ENCODE data around the gene ATP6V1F. TPM values are rescaled to one million over a fixed set of nuclear protein-coding genes. Genes with fewer than 3 reads are reported as not detected.

The ATP6V1F gene
- total and polyA plus RNA-seq, 2 experiments from 2014 or later, result 96.5 to 243 TPM

DNA sequence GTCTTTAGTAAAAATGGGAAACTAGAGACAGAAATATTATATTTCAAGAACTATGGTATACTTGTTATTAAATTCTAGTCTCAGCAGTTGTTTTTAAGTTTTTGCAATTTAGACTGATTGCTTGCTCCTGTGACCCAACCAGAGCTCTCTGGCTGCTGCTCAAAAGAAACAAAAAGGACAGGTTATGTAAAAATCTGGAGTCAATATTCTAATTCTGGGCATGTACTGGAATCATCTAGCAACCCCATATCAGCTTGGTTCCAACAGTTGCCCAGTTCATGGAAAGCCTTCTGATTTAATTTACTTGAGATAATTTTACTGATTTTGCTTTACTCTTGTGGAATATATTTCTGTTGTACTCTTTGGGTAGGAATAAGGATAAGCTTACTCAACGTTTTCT lies 37.6 kb downstream of the ATP6V1F start:
- Histone ChIP-seq H3K9me2 (ENCODE audit: insufficient read depth) (no peaks in the 10 kb centered on the region), H3K4me2 (ENCODE audit: unreplicated experiment) (no peak overlapping the region), H3K4me3 (no peak overlapping the region), H3K9ac (no peak overlapping the region), H4K20me1 (ENCODE audit: insufficient read depth) (no peaks in the 10 kb centered on the region), H3K9me3 (ENCODE audit: low read depth) (no peaks in the 10 kb centered on the region), H3K79me2 (ENCODE audit: insufficient read depth) (no peaks in the 10 kb centered on the region), H3K27me3 (replicated peaks; ENCODE audit: insufficient read depth) (peaks cover 4% of the 10 kb centered on the region; the same call in 1 of the 2 replicates), H2AFZ (no peak overlapping the region), H3K27ac (no peak overlapping the region), H3F3A (ENCODE audit: insufficient read depth) (peaks cover 8% of the 10 kb centered on the region), H3K36me3 (ENCODE audit: low read depth) (no peaks in the 10 kb centered on the region), H3K4me1 (ENCODE audit: insufficient read depth) (peaks cover 8% of the 10 kb centered on the region)
- TF ChIP-seq EZH2 (IDR thresholded peaks at IDR 0.05; ENCODE audit: insufficient read depth, poor library complexity, severe bottlenecking), result no peak
- TF ChIP-seq EZH2phosphoT487 (IDR thresholded peaks at IDR 0.05; ENCODE audit: insufficient read depth, low read depth), result no peak
- in situ Hi-C loops (cut with MboI), result loop anchor here (10.0 kb wide), 1 partner anchor 195 kb away; no protein-coding TSS in a partner anchor
- no peak for DNase-seq
- 15 to 17% methylated on average over 1 of the region's 1 CpG for WGBS, 2 experiments (ENCODE audit: low coverage in 1 of 2, low lambda C conversion rate in 2 of 2, missing lambda C conversion rate in 2 of 2)

DNA sequence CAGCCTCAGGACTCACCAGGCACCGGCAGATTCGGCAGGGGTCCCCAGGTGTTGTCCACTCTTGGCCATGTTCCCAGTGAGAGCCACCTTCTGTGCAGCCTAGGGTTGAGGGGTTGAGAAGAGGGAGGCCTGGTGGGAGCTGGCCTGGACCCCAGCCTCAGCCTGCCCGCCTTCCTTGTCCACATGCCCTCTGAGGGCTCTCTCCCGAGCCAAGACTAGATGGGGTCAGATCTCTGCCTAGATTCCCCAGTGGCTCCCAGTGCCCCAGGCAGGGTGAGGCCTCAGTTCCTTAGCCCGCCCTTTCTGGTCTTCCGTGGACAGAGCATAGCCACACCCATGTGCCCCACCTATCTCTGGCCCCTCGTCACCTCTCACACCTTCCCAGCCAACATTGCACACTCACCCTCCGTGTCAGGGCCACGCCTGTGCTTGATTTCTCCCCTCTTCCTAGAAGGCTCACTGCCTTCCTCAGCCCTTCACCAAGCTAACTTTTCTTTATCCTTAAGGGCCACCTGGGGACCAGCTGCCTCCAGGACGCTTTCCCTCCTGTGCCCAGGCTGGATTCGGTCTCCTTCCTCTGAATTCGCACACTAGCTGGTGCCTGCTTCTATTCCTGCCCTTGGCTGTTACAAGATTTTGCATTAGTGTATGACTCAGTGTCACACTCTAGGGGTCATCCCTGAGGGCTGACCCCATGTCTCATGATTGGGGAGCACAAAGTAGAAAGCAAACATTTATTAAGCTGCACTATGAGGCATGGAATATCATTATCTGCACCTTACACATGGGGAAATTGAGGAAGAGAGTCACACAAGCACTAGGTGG lies 40.3 kb downstream of the ATP6V1F start:
- 67 to 71% methylated on average over 10 to 12 of the region's 12 CpGs for WGBS, 2 experiments (ENCODE audit: low coverage in 1 of 2, low lambda C conversion rate in 2 of 2, missing lambda C conversion rate in 2 of 2)

DNA sequence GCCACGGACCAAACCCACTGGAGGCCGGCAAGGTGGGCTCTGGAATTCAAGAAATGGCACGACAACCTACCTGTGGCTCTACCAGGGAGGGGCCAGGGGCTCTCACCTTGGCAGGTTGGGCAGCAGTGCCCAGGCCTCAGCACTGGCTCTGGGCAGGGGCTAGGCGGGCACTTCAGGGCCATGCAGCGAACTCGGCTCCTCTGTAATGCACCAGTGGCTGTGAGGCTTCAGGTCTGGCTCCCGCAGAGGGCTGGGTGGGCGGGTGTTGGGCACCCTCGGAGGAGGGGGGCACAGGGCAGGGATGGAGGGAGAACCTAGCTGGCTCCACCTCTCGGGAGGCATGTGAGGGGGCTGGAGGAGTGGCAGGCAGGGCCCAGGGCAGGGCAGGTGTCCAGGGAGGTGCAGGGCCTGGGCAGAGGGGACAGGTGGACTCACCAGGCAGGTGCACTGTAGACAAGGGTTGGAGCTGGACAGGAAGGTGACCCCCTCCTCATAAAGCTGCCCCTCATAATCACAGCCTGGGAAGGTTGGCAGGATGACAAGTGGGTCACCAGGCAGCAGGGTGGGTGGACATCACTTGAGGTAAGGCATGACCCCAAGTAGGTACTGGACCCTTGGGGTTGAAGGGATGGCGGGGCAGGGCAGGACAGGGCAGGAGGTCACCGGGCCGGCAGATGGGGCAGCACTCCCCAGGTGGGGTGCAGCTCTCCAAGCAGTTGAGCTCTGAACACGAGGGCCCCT lies 41.1 kb downstream of the ATP6V1F start:
- no peaks in the 10 kb centered on the region for H3K79me2 ChIP-seq (ENCODE audit: insufficient read depth)
- H4K20me1 ChIP-seq (ENCODE audit: insufficient read depth), result no peaks in the 10 kb centered on the region
- WGBS, 2 experiments (ENCODE audit: low coverage in 1 of 2, low lambda C conversion rate in 2 of 2, missing lambda C conversion rate in 2 of 2), result 53 to 68% methylated on average over 8 to 14 of the region's 14 CpGs
- in situ Hi-C loops (cut with MboI), result loop anchor here (10.0 kb wide), 1 partner anchor 191 kb away; no protein-coding TSS in a partner anchor
- no peak overlapping the region for H2AFZ ChIP-seq
- H3K9me3 ChIP-seq (ENCODE audit: low read depth), result no peaks in the 10 kb centered on the region
- no peak overlapping the region for H3K27ac ChIP-seq
- H3K4me3 ChIP-seq, result no peak overlapping the region
- no peaks in the 10 kb centered on the region for H3K4me1 ChIP-seq (ENCODE audit: insufficient read depth)
- H3K27me3 ChIP-seq (replicated peaks; ENCODE audit: insufficient read depth), result peaks cover 9% of the 10 kb centered on the region; the same call in 1 of the 2 replicates
- no peak for DNase-seq
- no peak overlapping the region for H3K4me2 ChIP-seq (ENCODE audit: unreplicated experiment)
- TF ChIP-seq EZH2phosphoT487 (IDR thresholded peaks at IDR 0.05; ENCODE audit: insufficient read depth, low read depth), result no peak
- TF ChIP-seq EZH2 (IDR thresholded peaks at IDR 0.05; ENCODE audit: insufficient read depth, poor library complexity, severe bottlenecking), result no peak
- no peaks in the 10 kb centered on the region for H3F3A ChIP-seq (ENCODE audit: insufficient read depth)
- no peaks in the 10 kb centered on the region for H3K36me3 ChIP-seq (ENCODE audit: low read depth)
- H3K9ac ChIP-seq, result no peak overlapping the region
- no peaks in the 10 kb centered on the region for H3K9me2 ChIP-seq (ENCODE audit: insufficient read depth)

More for the DNA sequence above, 40.3 kb downstream of the ATP6V1F start:
- no peak overlapping the region for H3K27ac ChIP-seq
- no peaks in the 10 kb centered on the region for H3K36me3 ChIP-seq (ENCODE audit: low read depth)
- no peaks in the 10 kb centered on the region for H4K20me1 ChIP-seq (ENCODE audit: insufficient read depth)
- no peaks in the 10 kb centered on the region for H3K79me2 ChIP-seq (ENCODE audit: insufficient read depth)
- H3F3A ChIP-seq (ENCODE audit: insufficient read depth), result no peaks in the 10 kb centered on the region
- in situ Hi-C loops (cut with MboI), result loop anchor here (10.0 kb wide), 1 partner anchor 192 kb away; no protein-coding TSS in a partner anchor
- H3K9me3 ChIP-seq (ENCODE audit: low read depth), result no peaks in the 10 kb centered on the region
- TF ChIP-seq EZH2phosphoT487 (IDR thresholded peaks at IDR 0.05; ENCODE audit: insufficient read depth, low read depth), result no peak
- H3K4me1 ChIP-seq (ENCODE audit: insufficient read depth), result peaks cover 3% of the 10 kb centered on the region; the same call in 1 of the 2 replicates
- H3K27me3 ChIP-seq (replicated peaks; ENCODE audit: insufficient read depth), result peaks cover 9% of the 10 kb centered on the region; the same call in 1 of the 2 replicates
- H2AFZ ChIP-seq, result no peak overlapping the region
- H3K9me2 ChIP-seq (ENCODE audit: insufficient read depth), result no peaks in the 10 kb centered on the region
- H3K4me2 ChIP-seq (ENCODE audit: unreplicated experiment), result no peak overlapping the region
- no peak overlapping the region for H3K9ac ChIP-seq
- DNase-seq, result peak; percentile 34
- H3K4me3 ChIP-seq, result no peak overlapping the region

DNA sequence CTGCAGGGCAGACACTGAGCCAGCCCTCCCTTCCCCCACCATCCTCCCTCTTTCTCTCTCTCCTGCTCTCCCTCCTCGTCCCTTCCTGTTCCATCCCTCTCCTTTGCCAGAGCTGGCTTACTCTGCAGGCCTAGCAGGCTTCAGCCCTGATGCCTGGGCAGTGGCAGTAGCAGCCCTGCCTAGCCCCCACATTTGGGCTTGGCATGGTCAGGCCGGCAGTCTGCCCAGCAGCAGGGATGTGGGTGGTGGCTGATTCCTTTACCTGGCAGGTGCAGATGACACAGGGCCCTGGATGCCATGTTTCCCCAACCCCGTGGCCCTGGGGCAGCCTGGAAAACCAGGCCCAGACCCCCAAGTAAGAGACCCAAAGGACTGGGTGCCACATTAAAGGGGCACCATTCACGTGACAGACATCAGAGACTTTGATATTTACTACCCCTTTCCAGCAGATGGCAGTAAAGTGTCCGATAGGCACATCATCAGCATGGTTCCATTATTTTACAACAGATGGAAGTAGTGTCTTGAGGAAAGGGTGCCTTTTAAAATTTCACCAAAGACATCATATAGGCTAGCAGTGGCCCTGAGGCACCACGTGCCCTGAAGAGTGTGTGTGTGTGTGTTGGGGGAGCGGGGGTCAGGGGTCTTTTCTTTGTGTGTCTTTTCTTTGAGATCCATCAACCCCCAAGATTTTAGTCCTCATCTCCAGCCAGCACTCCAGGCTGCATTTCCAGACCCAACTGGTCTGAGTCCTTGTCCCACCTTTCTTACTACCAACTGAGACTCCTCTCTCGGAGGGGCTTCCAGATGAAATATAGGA lies 41.9 kb downstream of the ATP6V1F start:
- in situ Hi-C loops (cut with MboI), result loop anchor here (10.0 kb wide), 1 partner anchor 190 kb away; no protein-coding TSS in a partner anchor
- no peak overlapping the region for H3K9ac ChIP-seq
- H3K27me3 ChIP-seq (replicated peaks; ENCODE audit: insufficient read depth), result peaks cover 15% of the 10 kb centered on the region
- no peaks in the 10 kb centered on the region for H3K79me2 ChIP-seq (ENCODE audit: insufficient read depth)
- TF ChIP-seq EZH2phosphoT487 (IDR thresholded peaks at IDR 0.05; ENCODE audit: insufficient read depth, low read depth) (no peak), EZH2 (IDR thresholded peaks at IDR 0.05; ENCODE audit: insufficient read depth, poor library complexity, severe bottlenecking) (no peak)
- H3K4me1 ChIP-seq (ENCODE audit: insufficient read depth), result no peaks in the 10 kb centered on the region
- no peaks in the 10 kb centered on the region for H4K20me1 ChIP-seq (ENCODE audit: insufficient read depth)
- H2AFZ ChIP-seq, result no peak overlapping the region
- H3K9me2 ChIP-seq (ENCODE audit: insufficient read depth), result no peaks in the 10 kb centered on the region
- DNase-seq, result peak; percentile 76
- 11 to 14% methylated on average over 8 of the region's 8 CpGs for WGBS, 2 experiments (ENCODE audit: low coverage in 1 of 2, low lambda C conversion rate in 2 of 2, missing lambda C conversion rate in 2 of 2)
- no peak overlapping the region for H3K4me2 ChIP-seq (ENCODE audit: unreplicated experiment)
- H3K9me3 ChIP-seq (ENCODE audit: low read depth), result no peaks in the 10 kb centered on the region
- no peaks in the 10 kb centered on the region for H3K36me3 ChIP-seq (ENCODE audit: low read depth)
- H3K4me3 ChIP-seq, result no peak overlapping the region
- no peak overlapping the region for H3K27ac ChIP-seq
- H3F3A ChIP-seq (ENCODE audit: insufficient read depth), result no peaks in the 10 kb centered on the region

Data from GM23248 (cell line).